H4 (cell line): ENCODE data around the gene MAP2K7. TPM values are rescaled to one million over a fixed set of nuclear protein-coding genes. Genes with fewer than 3 reads are reported as not detected.
"Not testable (repeated sequence)": the region's sequence is repeated elsewhere in the genome, so short reads cannot be mapped to it uniquely, and the experiment has no call there.

Experiments
- DNase-seq: peaks from one replicate; pipeline ENCODE4 v3.0.0-alpha.2; 2015; ENCODE audit warnings: low spot score
- total RNA-seq: library from RNA; depleted of rRNA; stranded (reverse); fragments of >200 nt; shearing (Covaris generic); gene quantifications from 2 replicates; pipeline ENCODE4 v1.2.3, GENCODE V29; 2014; rRNA removed

MAP2K7 gene
- total RNA-seq = 2.9 and 4.2 TPM in 2 replicates

DNA sequence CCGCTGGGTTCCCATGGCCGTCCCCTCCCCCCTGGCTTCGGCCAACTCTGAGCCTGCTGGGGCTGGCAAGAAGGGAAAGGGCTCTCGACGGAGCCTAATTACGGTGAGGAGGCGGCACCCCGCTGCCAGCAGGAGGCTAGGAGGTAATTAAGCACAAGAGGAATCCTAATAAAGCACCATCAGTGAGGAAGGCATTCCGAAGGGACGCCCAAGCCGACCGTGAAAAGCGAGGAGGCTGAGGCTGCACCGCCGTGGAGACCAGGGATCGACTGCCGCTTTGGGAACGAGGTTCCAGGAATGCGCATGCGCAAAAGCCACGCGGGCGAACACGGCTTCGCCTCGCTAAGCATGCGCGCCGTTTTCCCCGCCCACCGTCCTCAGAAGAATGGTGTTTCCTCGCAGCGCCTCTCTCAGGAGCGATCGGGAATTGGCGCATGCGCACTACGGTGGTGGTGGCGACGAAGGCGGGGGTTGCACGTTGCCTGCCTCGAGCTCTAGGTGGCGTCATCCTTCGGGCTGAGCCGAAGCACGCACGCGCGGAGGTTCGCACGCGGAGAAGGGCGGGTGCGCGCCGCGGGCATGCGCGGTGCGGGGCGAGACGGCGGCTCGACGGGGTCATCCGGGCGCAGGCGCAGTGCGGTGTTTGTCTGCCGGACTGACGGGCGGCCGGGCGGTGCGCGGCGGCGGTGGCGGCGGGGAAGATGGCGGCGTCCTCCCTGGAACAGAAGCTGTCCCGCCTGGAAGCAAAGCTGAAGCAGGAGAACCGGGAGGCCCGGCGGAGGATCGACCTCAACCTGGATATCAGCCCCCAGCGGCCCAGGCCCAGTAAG is at the start of gene MAP2K7:
TSS of gene MAP2K7 (plus strand) at position 634 of the 830 bp plus-strand sequence. CDS start at position 702, 68 bp downstream.
- peak; percentile 100 for DNase-seq

DNA sequence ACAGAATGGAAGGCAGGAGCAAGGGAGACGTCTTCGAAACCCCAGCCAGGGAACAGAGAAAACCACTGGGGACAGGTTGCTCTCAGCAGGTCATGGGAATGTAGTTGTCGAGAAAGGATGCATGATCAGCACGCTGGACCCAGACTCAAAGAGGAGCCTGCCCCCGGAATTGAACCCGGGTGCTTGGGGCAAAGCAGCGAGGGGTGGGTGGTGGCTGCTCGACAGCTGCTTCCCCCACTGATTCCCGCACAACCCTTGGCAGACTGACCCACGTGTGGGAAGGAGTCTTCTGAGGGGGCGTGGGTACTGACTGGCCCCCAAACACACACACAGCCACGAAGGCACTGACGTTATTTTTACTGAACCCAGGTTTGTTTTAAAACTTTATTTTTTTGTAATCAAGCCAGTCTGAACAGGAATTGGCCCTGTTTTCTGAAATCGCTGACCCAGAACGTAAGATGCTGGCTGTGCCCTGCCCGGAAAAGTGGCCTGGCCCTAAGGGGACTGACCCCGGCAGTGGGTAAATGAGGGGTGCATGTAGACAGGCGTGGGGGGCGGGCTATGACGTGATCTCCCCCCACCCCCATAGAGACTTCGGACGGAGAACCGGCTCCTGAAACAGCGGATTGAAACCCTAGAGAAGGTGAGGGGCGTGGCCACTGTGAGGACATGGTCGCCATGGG is 48.1 kb upstream of the MAP2K7 start:
- no peak for DNase-seq

DNA sequence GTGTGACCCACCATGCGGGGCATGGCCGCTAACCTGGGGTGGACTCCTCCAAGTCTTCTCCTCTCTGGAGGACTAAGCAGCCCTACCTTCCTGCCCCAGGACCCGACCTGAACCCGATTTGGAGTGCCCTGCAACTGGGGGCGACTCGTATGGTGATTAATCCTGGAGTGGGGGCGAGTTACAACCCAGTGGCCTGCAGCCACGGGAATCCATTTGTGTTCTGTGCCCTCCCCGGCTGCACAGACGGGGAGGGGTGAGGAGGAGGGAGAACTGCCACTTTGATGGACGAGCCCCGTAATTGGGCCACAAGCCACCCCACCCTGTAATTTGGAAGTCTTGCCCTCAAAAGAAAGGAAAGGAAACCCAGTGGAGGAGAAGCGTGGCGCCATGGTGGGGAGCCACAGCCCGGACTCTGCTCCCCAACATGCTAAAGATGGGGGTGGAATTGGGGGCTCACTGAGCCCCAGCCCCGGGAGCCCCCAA is 47.5 kb upstream of the MAP2K7 start:
- no peak for DNase-seq

DNA sequence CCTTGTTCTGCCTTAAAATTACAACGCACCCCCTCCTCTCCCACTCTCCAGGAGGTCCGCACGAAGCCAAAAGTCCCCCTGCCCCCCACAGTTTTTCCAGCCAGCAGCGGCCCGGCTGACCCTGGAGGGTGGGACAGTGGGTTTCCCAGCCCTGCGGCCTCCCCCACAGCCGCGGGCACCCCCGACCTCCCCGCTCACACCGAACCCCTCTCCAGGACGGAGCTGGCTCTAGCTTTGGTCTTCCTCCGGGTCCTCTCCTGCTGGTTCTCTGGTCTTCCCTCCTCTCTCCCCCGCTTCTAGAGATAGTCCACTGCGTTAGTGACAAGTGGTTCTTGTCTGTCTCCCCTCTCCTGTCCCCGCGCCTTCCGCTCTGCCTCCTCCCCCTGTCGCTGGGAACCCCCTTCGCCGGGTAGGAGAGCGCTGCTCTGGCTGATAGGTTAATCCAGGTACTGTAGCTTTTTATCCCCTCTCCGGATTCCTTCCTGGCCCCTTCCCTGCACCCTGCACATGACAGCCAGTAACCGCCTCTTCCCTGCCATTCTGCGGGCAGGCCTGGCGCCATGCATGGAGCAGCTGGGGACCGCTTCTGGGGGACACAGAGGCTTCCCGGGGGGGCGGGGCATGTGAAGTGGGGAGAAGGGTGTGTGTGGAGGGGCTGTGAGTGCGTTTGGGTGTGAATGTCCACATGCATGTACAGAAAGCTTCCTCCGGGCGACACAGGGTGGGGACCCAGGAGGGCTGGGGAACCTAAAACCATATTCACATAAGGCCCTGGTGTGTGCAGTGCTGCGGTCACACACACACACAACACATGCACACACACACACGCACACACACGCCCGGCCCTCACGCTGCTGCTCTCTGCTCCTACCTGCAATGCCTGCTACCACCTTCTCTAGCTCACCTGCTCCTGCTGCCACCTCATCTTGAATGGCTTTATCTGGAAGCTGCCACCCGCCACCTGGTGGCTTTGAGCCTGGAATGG is 46.7 kb upstream of the MAP2K7 start:
- DNase-seq = no peak

DNA sequence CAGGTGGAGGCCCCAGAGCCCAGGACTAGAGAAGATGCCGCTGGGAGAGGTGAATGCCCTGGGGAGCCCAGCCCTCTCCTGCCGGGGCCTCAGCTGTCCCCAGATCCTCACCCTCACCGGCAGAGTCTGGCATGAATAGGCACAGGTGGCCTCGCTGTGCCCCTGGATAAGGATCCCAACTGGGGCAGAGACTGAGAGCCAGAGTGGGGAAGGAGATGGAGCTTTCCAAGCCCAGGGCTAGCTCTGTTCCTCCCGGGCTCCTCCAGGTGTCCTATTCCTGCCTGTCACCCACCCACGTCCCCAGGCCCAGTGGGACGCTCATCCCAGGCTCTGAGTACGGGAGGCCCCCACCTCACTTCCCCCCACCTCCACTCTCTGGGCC is 46.0 kb upstream of the MAP2K7 start:
- DNase-seq = no peak

DNA sequence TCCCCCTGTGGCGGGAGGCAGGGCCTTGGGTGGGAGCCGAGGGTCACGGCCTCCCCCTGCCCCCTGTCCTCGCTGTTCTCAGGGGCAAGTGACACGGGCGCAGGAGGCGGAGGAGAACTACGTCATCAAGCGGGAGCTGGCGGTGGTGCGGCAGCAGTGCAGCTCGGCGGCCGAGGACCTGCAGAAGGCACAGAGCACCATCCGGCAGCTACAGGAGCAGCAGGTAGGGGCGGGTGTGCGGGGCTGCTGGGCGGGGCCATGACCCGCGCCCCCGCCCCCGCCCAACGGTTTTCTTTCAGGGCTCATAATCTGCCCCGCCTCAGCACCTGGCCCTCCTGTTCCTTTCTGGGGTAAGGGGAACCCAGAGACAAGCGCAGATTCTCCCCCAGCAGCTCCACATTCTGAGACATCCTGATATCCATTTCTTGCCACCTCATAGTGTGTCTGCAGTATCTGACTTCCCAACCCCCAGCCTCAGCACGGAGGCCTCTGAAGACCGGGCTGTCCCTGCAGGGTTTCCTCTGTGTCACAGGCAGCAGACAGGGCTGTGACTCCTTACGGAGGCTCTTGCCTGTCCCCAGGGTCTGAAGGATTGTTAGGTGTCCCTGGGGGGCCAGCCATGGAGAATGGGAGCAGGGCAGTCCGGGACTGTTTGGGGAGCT is 45.4 kb upstream of the MAP2K7 start:
- no peak for DNase-seq

DNA sequence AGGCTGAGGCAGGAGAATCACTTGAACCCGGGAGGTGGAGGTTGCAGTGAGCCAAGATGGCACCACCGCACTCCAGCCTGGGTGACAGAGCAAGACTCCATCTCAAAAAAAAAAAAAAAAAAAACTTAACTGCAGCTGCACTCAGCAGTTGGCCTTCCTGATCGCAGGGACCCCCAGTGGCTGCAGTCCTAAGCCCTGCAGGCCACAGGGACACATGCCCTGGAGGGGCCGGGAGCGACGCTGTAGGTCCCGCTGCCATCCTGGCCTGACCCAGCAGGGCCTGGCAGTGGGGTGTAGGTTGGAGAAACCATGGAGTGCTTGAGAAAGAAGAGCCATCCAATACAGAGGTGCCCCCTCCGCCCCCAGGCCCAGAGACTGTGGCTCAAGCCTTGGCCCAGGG is 44.6 kb upstream of the MAP2K7 start:
- DNase-seq = not testable (repeated sequence)

DNA sequence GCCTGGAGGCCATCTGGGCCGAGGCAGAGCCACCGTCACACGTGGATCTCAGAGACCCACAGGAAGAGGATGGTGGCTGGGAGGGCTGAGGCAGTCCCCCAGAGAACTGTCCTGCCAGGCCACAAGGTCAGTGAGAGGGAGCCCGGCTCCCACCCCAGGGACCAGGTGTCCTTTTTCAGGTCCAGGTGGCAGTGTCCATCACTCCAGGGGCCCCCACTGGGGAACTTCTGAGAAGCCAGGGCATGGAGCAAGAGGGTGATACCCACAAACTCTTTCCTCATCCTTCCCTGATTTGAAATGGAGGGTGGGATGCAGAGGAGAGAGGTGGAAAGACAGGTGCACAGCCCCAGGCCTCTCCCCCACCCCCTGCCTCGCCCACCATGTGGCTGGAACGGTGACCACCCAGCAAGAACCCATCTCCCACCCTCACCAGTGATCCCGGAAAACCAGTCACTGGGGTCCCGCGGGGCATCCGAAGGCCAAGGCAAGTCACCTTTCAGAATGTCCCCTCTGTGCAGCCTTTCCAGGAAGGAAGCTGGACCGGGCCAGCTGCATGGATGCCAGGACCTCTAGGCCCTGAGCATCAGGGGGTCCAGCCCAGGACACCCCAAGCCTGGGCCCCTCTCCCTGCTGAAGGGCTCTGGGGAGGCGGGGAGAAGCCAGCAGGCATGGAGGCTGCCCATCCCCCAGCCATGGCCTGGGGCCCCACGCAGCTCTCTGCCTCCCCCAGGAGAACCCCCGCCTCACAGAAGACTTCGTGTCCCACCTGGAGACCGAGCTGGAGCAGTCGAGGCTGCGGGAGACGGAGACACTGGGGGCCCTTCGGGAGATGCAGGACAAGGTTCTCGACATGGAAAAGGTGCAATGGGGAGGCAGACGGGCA is 43.6 kb upstream of the MAP2K7 start:
- no peak for DNase-seq

DNA sequence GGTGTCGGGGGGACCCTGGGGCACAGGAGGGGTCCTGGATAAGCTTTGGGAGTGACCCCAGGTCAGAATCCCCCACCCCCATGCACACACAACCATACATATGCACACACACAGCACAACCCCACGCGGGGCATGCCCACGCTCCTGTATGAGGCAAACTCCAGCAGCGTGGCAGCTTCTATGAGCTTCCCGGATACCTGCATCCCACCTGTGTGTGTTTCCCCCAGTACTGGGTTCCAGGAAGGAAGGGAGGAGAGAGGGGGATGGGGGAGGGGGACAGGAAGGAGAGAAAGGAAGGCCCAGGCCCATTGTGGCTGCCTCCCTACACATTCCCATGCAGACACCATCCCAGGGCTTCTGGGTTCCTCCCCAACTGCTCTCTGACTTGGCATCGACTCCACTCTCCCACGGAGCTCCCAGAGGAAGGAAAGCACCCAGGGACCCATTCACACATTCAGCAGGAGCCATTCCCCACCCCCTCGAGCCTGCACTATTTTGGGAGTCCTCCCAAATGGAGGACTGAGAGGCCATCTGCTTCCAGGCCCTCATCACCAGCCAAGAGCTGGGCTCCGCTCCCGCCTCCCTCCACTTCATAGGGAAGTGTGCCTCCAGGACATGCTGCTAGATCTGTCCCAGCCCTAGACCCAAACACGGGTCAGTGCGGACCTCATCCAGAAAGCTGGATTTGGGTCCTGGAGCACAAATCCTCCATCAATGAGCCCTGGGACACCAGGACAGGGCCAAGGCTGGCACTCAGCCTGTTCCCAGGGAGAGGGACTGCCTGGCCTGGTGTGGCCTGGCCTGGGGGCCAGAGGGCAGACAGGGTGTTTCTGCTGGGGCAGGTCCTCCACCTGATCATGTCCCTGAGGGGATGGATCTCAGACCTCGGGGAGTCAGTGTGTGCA is 42.7 kb upstream of the MAP2K7 start:
- no peak for DNase-seq

DNA sequence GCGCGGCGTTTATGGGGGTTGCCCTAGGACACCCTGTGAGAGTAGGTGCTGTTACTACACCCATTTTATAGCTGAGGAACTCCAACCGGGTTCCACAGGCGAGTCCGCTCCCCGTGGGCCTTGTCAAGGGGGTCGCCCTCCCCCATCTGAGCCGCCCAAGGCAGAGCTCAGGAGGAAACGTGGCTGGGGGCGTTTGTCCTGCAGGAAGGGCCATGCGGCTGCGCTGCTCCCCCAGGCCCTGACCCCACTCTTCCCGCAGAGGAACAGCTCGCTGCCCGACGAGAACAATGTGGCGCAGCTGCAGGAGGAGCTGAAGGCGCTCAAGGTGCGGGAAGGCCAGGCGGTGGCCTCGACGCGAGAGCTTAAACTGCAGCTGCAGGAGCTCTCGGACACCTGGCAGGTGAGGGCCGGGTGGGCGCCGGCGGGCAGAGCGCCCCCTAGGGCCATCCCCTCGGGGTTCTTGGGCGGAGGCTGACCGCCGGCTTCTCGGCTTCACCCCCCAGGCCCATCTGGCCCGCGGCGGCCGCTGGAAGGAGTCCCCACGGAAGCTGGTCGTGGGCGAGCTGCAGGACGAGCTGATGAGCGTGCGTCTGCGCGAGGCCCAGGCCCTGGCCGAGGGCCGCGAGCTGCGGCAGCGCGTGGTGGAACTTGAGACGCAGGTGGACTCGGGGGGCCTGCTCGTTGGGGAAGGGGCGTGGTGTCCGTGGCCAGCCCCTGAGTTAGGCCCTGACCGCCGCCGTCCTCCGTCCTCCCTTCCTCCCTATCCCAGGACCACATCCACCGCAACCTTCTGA is 41.9 kb upstream of the MAP2K7 start:
- DNase-seq = no peak

DNA sequence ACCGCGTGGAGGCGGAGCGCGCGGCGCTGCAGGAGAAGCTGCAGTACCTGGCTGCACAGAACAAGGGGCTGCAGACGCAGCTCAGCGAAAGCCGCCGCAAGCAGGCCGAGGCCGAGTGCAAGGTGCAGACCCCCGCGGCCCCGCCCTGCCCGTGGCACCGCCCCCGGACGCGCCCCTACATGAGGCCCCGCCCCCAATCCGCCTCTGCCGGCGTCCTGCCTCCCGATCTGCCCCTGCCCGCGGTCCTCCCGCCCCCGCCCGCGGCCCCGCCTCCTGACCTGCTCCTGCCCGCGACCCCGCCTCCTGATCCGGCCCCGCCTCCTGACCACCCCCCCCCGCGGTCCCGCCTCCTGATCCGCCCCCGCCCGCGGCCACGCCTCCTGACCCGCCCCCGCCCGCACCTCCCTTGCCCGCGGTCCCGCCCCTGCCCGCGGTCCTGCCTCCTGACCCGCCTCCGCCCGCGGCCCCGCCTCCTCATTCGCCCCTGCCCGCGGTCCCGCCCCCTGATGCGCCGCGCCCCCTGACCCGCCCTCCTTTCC is 41.2 kb upstream of the MAP2K7 start:
- no peak for DNase-seq

DNA sequence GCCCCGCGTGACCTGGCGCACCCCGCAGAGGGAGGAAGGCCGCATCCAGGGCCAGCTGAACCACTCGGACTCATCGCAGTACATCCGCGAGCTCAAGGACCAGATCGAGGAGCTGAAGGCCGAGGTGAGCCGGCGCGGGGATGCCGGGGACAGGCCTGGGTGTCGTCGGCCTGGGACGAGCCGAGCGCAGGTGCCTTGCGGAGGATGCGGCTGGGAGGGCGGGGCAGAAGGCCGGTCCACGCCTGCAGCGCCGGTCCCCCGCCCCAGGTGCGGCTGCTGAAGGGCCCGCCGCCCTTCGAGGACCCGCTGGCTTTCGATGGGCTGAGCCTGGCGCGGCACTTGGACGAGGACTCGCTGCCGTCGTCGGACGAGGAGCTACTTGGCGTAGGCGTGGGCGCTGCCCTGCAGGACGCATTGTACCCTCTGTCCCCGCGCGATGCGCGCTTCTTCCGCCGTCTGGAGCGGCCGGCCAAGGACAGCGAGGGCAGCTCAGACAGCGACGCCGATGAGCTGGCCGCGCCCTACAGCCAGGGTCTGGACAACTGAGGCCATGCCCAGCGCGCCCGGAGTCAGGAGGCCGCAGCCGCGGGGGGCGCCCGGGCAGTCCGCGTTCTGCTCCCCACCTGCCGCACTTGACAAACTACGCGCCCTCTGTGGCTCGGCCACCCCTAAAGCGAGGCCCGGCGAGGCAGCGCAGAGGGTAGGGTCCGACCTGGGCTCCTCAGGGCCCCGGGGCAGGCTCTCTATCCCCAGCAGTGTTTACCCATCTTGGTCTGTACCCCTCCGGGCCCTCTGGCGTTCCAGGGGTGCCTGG is 40.3 kb upstream of the MAP2K7 start:
- DNase-seq = no peak

DNA sequence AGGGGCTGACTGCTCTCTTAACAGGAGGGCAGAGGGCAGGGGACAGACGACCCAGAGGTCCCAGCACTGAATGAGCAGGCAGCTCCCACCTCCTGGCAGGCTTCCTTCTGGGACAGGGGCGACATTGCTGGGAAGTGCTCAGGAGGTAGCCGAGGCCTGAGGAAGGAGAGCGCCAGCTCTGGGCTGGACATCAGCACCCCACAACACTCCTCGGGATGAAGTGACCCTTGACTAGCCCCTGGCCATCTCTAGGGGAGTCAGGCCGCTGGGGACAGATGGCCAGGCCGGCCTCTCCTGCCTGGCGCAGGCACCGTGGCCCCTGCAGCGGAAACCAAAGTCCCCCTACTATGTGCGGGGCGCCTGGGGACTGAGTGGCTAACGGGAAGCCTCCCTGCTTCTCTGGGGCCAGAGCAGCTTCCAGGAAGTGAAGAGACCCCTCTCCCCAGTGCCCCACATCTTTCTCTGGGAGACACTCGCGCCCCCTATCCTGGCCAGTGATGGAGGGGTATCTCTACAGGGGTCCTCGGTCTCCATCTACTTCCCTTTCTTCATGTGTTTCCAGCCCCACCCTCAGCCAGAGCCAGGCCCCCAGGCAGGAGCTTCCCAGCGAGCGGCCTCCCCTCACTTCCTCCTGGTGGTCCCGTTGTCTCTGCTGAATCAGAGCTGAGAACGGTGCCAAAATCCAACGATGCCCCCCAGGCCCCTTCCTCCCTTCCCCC is 39.5 kb upstream of the MAP2K7 start:
- no peak for DNase-seq

DNA sequence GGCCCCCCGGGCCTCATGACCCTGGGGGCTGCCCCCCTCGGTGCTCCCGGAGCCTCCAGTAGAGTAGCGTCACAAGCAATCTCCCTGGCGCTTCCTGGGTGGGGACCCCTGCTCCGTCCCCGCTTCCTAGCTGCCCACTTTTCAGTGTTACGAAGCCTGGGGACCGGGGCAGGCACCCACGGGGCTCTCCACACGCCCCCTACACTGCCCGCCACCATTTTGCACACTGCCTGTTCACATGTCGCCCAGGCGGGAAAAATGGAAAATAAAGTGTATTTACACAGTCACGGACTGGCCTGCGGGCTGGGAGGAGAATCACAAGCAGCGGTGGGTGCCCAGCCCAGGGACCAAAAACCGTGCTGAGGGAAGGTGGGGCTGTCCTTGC is 39.0 kb upstream of the MAP2K7 start:
- DNase-seq = no peak

DNA sequence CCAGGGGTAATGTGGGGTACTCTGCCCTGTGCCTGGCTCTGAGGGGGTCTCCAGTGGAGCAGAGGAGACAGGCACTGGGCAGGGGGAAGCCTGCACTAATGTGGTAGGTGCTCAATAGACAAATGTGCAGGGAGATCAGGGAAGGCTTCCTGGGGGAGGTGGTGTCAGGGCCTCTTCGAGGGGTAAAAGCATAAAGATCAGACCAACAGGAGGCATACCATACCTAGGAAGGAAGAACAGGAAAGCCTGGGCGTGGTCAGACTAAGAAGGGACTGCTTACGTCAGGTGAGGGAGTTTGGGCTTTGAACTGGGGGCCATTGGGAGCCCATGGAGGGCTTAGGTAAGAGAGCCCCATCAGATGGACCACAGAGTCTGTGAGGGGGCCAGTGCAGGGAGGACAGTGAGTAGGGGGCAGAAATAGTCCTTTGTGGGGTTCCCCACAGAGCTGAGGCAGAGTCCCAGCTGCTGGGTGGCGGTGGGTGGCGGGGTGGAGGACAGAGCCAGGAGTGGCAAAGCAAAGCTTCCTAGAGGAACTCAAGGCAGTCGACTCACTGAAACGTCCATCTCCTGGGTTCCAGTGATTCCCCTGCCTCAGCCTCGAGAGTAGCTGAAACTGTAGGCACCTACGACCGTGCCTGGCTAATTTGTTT is 38.3 kb upstream of the MAP2K7 start:
- DNase-seq = no peak
